Esophagus squamous epithelium (tissue), 5 donors: ENCODE results near the gene CASP7. TPM values are rescaled to one million over a fixed set of nuclear protein-coding genes. Genes with fewer than 3 reads are reported as not detected.

Experiments
- DNase-seq: peaks from one replicate; lab custom pipeline; 2025; lab: John Stamatoyannopoulos, UW
- H3K27ac ChIP-seq, 4 donors: fragments of 200-600 bp; sonication (generic); one replicate each; pipeline ENCODE4 v1.5.1; 2016 to 2019; ENCODE audit warnings: mild to moderate bottlenecking in 1 of 4
- H3K27me3 ChIP-seq, 4 donors: fragments of 200-600 bp; sonication (generic); 1 replicate in 3 of 4; 2 replicates in 1 of 4; pipeline versions ENCODE4 v1.5.1 to v1.6.0; 2017 to 2021; ENCODE audit warnings: antibody characterized with exemption in 1 of 4
- H3K36me3 ChIP-seq, 3 donors: fragments of 200-600 bp; sonication (generic); one replicate each; pipeline ENCODE4 v1.5.1; 2016 to 2019
- H3K4me1 ChIP-seq, 3 donors: fragments of 200-600 bp; sonication (generic); one replicate each; pipeline ENCODE4 v1.5.1; 2017 to 2019
- H3K4me3 ChIP-seq, 4 donors: fragments of 200-600 bp; sonication (generic); 1 replicate in 3 of 4; 2 replicates in 1 of 4; pipeline ENCODE4 v1.5.1; 2016 to 2019; ENCODE audit warnings: mild to moderate bottlenecking in 2 of 4, moderate library complexity in 1 of 4
- H3K9me3 ChIP-seq, 3 donors: fragments of 200-600 bp; sonication (generic); one replicate each; pipeline ENCODE4 v1.5.1; 2016 to 2019
- POLR2A ChIP-seq, 4 donors: fragments of 450-650 bp; IDR thresholded peaks; one replicate each; pipeline ENCODE4 v1.6.1; 2017; ENCODE audit warnings: antibody characterized with exemption in 4 of 4, mild to moderate bottlenecking in 4 of 4, moderate library complexity in 3 of 4
- WGBS, 2 donors: methylation state at CpG; one replicate each; pipeline ENCODE4 v1.1.5; 2018; 5-methylcytosine and 5-hydroxymethylcytosine counted together
- intact Hi-C: fragments of 100-400 bp; cut with DNase I; formaldehyde crosslinking; loops from one replicate; pipeline ENCODE4 v1.15.0; 2022
- total RNA-seq, 4 donors: library from RNA; depleted of rRNA; stranded (reverse); fragments of >200 nt; gene quantifications; one replicate each; pipeline ENCODE4 v1.1.0, GENCODE V29; 2016
- TF ChIP-seq, protein P1 (sequence below), 6 experiments: fragments of 450-650 bp in 4 of 6; fragments of 200-600 bp in 2 of 6; sonication (generic) in 2 of 6; IDR thresholded peaks; one replicate each; pipeline ENCODE4 v1.5.1; 2016 to 2019; ENCODE audit warnings: antibody characterized with exemption in 6 of 6, mild to moderate bottlenecking in 4 of 6, moderate library complexity in 4 of 6
- donor health status: DM: yes; HTN: yes; CAD: no.

The CASP7 gene
- total RNA-seq, 4 donors from 2014 or later = 12.9 to 24.2 (median 18.8) TPM

DNA sequence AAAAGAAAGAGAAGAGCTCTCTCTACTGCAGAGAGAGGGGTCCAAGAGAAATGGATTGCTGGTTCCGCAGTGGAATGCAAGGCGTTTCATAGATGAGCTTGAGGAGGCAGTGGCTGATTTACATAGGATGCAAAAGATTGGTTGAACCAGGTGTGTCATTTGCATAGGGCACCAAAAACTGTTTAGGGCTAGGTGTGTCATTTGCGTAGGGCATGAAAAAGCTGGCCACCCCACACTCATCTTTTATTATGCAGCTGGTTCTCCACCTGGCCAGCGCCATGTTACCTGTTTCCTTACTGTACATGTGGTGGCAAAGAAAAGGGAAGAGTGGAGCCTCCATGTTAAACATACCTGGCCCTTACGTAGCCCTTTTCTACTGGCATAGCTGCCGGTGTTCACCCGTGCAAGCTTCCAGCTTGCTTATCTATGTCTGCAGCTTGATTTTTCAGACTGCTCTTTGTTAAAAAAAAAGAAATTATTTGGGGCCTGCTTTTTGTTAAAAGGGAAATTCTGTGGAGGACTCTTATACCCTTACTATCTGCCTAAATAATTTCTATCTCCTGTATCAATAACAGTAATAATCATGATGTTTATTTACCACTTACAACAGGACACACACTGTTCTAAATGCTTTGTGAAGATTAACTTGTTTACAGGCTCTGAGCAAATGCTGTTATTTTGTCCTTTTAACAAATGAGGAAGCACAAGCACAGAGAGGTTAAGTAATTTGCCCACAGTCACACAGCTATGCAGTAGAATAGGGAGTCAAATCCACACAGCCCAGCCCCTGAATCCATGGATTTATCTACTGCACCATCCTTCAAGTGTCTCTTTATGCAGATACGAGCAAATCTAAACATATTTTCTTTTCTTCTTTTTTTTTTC lies 33.3 kb downstream of the CASP7 start:
- H3K9me3 ChIP-seq = no peaks in the 10 kb centered on the region
- no peak overlapping the region for H3K4me3 ChIP-seq
- no peak overlapping the region for H3K27ac ChIP-seq
- TF ChIP-seq POLR2A (IDR thresholded peaks at IDR 0.05) = no peak
- TF ChIP-seq, protein P1, sequence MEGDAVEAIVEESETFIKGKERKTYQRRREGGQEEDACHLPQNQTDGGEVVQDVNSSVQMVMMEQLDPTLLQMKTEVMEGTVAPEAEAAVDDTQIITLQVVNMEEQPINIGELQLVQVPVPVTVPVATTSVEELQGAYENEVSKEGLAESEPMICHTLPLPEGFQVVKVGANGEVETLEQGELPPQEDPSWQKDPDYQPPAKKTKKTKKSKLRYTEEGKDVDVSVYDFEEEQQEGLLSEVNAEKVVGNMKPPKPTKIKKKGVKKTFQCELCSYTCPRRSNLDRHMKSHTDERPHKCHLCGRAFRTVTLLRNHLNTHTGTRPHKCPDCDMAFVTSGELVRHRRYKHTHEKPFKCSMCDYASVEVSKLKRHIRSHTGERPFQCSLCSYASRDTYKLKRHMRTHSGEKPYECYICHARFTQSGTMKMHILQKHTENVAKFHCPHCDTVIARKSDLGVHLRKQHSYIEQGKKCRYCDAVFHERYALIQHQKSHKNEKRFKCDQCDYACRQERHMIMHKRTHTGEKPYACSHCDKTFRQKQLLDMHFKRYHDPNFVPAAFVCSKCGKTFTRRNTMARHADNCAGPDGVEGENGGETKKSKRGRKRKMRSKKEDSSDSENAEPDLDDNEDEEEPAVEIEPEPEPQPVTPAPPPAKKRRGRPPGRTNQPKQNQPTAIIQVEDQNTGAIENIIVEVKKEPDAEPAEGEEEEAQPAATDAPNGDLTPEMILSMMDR (IDR thresholded peaks at IDR 0.05) = no peak
- H3K27me3 ChIP-seq = no peaks in the 10 kb centered on the region
- intact Hi-C loops = no loop called here
- DNase-seq = no peak
- peaks cover 0 to 35% (median 0%) of the 10 kb centered on the region in 3 donors for H3K36me3 ChIP-seq
- H3K4me1 ChIP-seq = peaks cover 0 to 38% (median 2%) of the 10 kb centered on the region in 3 donors
- 78 to 85% methylated on average over 8 of the region's 8 CpGs for WGBS, 2 donors

DNA sequence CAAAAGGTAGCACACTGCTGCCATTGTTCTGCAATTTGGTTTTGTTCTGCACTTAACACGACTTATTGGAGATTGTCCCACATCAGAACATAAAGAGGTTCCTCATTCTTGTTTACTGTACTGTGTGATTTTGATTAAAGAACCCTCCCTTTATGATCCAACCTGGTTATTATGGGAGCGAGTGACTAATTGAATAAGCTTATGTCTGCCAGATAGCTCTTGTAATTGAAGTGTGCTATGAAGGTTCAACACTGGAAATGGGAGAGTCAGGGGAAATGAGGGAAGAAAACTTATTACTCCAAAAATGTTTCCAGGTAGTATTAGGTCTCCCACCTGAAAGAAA lies 33.9 kb downstream of the CASP7 start:
- intact Hi-C loops = no loop called here
- Histone ChIP-seq H3K4me3 (no peak overlapping the region), H3K27ac (no peak overlapping the region), H3K36me3 (peaks cover 0 to 37% (median 0%) of the 10 kb centered on the region in 3 donors), H3K4me1 (peaks cover 0 to 38% (median 2%) of the 10 kb centered on the region in 3 donors), H3K9me3 (no peaks in the 10 kb centered on the region), H3K27me3 (no peaks in the 10 kb centered on the region)
- no peak for DNase-seq
- TF ChIP-seq POLR2A (IDR thresholded peaks at IDR 0.05) = no peak
- TF ChIP-seq, protein P1 (IDR thresholded peaks at IDR 0.05) = no peak
- WGBS, 2 donors = 29 to 55% methylated on average over 2 of the region's 2 CpGs

DNA sequence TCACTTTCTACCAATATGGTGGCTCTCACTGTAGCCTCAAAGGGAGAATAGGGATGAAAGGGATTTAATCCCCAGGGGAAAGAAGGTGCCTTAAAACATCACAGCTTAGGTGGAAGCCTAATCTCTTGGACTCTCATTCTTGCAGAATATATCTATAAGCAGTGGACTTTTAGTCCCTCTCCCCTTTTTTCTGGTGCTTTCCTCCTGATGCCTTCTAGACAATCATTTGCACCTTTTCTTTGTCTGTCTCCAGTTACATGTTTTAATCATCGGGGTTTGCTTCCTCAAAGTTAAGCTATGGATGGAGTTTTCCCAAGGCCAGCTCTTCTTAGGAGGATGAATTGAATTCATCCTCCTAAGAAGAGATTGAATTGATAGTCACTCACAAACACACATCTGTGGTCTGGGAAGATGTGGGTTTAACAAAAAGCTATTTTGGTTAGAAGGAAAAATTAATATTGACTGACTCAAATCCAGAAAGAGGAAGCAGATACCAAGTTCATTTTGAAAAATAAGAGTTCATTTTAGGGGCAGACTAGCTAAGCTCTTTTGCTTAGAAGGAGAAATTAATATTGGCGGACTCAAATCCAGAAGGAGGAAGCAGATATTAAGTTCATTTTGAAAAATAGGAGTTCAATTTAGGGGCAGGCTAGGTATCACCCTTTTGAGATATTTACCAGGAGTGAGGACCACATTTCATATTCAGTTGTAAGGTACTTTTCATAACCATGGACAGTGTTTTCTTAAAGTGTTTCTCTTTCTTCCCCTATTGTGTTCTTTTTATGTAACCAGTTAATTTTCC lies 36.6 kb downstream of the CASP7 start:
- peaks cover 0 to 55% (median 5%) of the 10 kb centered on the region in 3 donors for H3K36me3 ChIP-seq
- TF ChIP-seq, protein P1 (IDR thresholded peaks at IDR 0.05) = no peak
- H3K27ac ChIP-seq = no peak overlapping the region
- H3K4me3 ChIP-seq = no peak overlapping the region
- H3K4me1 ChIP-seq = peaks cover 0 to 15% (median 0%) of the 10 kb centered on the region in 3 donors
- intact Hi-C loops = no loop called here
- no peak for DNase-seq
- no peaks in the 10 kb centered on the region for H3K27me3 ChIP-seq
- 66 to 76% methylated on average over 2 of the region's 2 CpGs for WGBS, 2 donors
- H3K9me3 ChIP-seq = no peaks in the 10 kb centered on the region

DNA sequence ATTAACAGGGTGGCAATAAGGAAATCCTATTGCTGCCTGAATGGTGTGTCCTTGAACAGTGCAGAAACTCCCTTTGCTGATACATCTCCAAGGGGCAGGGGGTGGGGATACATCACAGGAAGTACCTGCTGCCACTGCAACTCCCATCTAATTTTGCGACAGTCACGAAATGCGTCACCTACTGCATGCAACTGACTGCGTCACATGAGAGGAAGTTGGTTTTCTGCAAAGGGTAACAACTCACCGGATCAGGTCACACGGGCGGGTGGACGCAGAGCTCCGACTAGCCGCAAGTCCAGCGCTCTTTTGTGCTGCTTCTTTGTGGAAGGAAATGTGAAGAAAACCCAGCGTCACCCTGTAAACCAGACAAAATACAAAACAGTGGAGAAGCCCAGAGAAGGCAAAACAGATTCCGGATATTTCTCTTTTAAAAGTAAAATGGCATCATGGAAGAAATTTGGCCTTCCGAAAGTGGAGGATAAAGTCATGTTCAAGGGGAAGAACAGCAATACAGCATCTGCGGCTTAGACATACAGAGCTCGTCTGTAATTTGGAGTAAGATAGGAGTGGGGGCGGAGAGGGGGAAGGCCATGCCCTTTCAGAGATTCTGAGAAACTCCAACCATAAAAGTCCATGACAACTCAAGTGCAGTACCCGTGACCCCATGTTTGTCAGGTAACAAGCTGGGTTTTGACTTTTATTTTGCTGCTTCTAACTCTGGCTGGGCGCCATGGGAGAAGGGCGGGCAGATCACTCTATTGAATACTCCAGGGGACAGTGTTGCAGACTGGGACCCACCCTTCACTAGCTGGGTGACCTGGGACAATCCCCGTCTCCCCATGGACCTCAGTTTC lies 39.5 kb downstream of the CASP7 start:
- H3K9me3 ChIP-seq = no peaks in the 10 kb centered on the region
- H3K27ac ChIP-seq = no peak overlapping the region
- H3K27me3 ChIP-seq = no peaks in the 10 kb centered on the region
- no peak for DNase-seq
- 94% methylated on average over 17 to 20 of the region's 21 CpGs for WGBS, 2 donors
- no peak overlapping the region for H3K4me3 ChIP-seq
- H3K4me1 ChIP-seq = no peaks in the 10 kb centered on the region
- no peak for TF ChIP-seq POLR2A (IDR thresholded peaks at IDR 0.05)
- TF ChIP-seq, protein P1 (IDR thresholded peaks at IDR 0.05) = no peak
- intact Hi-C loops = no loop called here
- peaks cover 0 to 83% (median 10%) of the 10 kb centered on the region in 3 donors for H3K36me3 ChIP-seq
